Frontal cortex (tissue), 4 donors: ENCODE measurements around the gene PRAMEF11. TPM values are rescaled to one million over a fixed set of nuclear protein-coding genes. Genes with fewer than 3 reads are reported as not detected.
"Not testable (repeated sequence)": the region's sequence is repeated elsewhere in the genome, so short reads cannot be mapped to it uniquely, and the experiment has no call there.

Experiments
- DNase-seq, 2 donors: peaks; one replicate each; pipeline ENCODE4 v3.0.0; 2012; ENCODE audit warnings: low spot score in 2 of 2
- FAIRE-seq: peaks from 2 replicates; lab custom pipeline; 2012; peaks lifted over from hg19 to GRCh38; lab: Jason Lieb, UNC
- total RNA-seq: library from RNA; depleted of rRNA; stranded (reverse); fragments of >200 nt; gene quantifications from one replicate; pipeline ENCODE4 v1.2.3, GENCODE V29; 2014
- donor health status: control.
- donor health status: control.
- donor health status: control.

Gene PRAMEF11
- not detected for total RNA-seq

DNA sequence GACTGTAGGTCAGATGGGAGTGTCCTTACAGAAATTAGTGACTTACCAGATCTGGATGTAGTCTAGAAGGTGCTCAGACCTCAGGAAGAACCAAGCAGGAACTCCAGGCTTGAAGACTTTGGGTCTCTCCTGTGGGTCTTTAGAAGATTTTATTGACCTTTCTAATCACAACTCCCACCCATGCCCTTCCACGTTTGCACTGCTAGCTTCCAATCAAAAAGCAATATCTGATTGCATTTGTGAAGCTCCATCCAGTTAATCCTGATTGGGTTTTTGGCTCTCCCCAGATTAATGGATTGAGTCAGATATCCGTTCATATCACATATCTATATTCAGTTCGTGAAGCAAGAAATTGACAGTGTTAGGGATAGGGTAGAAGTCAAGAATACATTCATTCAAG lies at the start of gene PRAMEF11:
Gene PRAMEF11 (minus strand): TSS at position 101 of the 400 bp plus-strand sequence. CDS start 2,621 bp downstream, outside the sequence.
- not testable (repeated sequence) for FAIRE-seq, DNase-seq

- FAIRE-seq, DNase-seq: not testable (repeated sequence)
Measured at GRCh38 chr1:12878453-12878852, 47.2 kb upstream of the PRAMEF11 start.

GRCh38 chr1:12863131-12863880 lies 32.1 kb upstream of the PRAMEF11 start:
- FAIRE-seq, DNase-seq: not testable (repeated sequence)

GRCh38 chr1:12856786-12857185 lies 25.6 kb upstream of the PRAMEF11 start, which contains the start of gene PRAMEF2:
Gene PRAMEF2, plus strand, starts transcription at chr1:12857086. Its CDS starts 1,924 bp downstream, at chr1:12859010.
- FAIRE-seq, DNase-seq: not testable (repeated sequence)

GRCh38 chr1:12851779-12852178 lies 20.6 kb upstream of the PRAMEF11 start:
- no peak for DNase-seq
- FAIRE-seq = no peak

- DNase-seq, FAIRE-seq: not testable (repeated sequence)
Measured at GRCh38 chr1:12848620-12849019, 17.4 kb upstream of the PRAMEF11 start, which contains the start of gene HNRNPCL1. Gene HNRNPCL1, minus strand, starts transcription at chr1:12848720. Its CDS starts 431 bp downstream, at chr1:12848289.

DNA sequence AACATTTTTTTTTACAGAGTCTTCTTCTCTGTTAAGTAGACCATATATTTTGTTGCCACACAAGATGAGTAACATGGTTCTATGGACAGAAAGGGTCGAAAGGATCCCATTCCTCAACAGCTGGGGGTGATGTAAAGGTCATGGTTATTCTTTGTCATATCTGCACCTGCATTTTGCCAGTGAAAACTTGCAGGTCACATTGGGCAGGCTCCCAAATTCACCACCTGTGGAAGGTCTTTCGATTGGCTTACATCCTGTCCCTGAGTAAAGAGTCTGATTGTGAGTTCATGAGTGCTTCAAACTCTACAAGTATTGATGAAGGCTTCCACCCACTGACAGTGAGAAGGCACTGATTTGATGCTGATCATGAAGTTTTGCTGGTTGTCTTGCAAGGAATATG lies 2.0 kb upstream of the PRAMEF11 start:
- not testable (repeated sequence) for DNase-seq, FAIRE-seq

DNA sequence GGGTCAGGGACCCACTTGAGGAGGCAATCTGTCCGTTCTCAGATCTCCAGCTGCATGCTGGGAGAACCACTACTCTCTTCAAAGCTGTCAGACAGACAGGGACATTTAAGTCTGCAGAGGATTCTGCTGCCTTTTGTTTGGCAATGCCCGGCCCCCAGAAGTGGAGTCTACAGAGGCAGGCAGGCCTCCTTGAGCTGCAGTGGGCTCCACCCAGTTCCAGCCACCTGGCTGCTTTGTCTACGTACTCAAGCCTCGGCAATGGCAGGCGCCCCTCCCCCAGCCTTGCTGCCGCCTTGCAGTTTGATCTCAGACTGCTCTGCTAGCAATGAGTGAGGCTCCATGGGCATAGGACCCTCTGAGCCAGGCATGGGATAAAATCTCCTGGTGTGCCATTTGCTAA lies 12.1 kb downstream of the PRAMEF11 start:
- FAIRE-seq = not testable (repeated sequence)

GRCh38 chr1:12811409-12811784 lies 19.8 kb downstream of the PRAMEF11 start:
- no peak for FAIRE-seq

More for the DNA sequence above, 12.1 kb downstream of the PRAMEF11 start:
- not testable (repeated sequence) for DNase-seq

DNA sequence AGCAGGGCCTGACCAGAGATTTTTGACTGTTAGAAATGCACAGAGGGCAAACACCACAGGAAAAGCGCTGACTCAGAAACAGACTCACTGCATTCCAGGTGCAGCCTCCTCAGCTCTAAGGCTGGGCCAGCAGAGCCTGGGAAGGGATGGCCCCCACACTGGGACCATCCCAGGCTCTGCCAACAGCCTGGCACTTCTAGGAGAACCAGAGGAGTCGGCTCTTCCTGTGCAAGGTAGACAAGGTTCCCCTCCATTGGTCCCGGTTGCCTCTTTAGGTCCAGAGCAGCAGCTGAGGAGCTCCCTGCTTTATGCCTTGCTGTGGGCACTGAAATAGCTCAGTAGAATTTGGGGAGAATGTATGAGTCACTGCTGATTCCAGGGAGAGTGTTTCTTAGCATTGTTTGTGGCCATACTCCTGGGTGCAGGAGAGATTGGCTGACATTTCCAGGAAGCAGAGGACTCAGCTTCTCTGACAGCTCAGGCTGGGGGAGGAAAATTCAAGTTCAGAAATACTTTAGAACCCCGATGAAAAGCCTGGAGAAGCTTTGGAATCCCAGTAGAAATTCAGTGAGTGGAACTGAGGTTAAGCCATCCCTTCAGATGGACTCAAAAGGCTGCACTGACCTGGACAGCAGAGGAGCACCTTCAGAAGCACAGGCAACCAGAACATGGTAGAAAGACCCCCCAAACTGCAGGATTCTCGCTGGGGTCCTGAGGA lies 20.4 kb downstream of the PRAMEF11 start:
- FAIRE-seq = no peak
- no peak for DNase-seq

More at GRCh38 chr1:12811409-12811784, 19.8 kb downstream of the PRAMEF11 start:
- DNase-seq = no peak

- no peak for DNase-seq
- no peak for FAIRE-seq
Measured at GRCh38 chr1:12809933-12810332, 21.3 kb downstream of the PRAMEF11 start.

GRCh38 chr1:12799730-12800129 lies 31.5 kb downstream of the PRAMEF11 start:
- FAIRE-seq (no peak), DNase-seq (no peak)

GRCh38 chr1:12798911-12799310 lies 32.3 kb downstream of the PRAMEF11 start:
- no peak for DNase-seq
- no peak for FAIRE-seq

DNA sequence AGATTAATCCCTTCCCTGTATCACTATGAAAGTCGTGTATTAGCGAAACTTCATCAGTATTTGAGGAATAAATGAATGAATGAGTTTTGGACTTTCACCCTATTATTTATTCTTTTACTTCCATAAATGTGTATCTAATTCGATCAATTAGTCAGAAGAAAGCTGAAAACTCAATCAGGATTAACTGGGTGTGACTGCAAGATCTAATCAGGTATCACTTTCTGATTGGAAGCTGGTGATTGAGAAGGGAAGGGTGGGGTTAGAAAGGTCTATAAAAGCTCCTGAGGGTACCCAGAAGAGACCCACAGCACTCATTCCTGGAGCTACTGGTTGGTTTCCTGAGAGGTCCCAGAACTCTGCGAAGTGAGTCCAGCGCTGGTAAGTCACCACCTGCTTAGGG lies 40.1 kb downstream of the PRAMEF11 start, which contains the start of gene PRAMEF1:
Gene PRAMEF1 (plus strand): TSS at position 301 of the 400 bp plus-strand sequence. CDS start 1,831 bp downstream, outside the sequence.
- not testable (repeated sequence) for FAIRE-seq, DNase-seq

- DNase-seq, FAIRE-seq: not testable (repeated sequence)
Measured at GRCh38 chr1:12784729-12785128, 46.5 kb downstream of the PRAMEF11 start.

- DNase-seq, FAIRE-seq: not testable (repeated sequence)
Measured at GRCh38 chr1:12783783-12784182, 47.4 kb downstream of the PRAMEF11 start.

- not testable (repeated sequence) for FAIRE-seq, DNase-seq
Measured at GRCh38 chr1:12781488-12781887, 49.7 kb downstream of the PRAMEF11 start.

GRCh38 chr1:12778907-12779306 lies 52.3 kb downstream of the PRAMEF11 start:
- no peak for FAIRE-seq
- no peak for DNase-seq

- FAIRE-seq = no peak
Measured at GRCh38 chr1:12778061-12778460, 53.1 kb downstream of the PRAMEF11 start.

DNA sequence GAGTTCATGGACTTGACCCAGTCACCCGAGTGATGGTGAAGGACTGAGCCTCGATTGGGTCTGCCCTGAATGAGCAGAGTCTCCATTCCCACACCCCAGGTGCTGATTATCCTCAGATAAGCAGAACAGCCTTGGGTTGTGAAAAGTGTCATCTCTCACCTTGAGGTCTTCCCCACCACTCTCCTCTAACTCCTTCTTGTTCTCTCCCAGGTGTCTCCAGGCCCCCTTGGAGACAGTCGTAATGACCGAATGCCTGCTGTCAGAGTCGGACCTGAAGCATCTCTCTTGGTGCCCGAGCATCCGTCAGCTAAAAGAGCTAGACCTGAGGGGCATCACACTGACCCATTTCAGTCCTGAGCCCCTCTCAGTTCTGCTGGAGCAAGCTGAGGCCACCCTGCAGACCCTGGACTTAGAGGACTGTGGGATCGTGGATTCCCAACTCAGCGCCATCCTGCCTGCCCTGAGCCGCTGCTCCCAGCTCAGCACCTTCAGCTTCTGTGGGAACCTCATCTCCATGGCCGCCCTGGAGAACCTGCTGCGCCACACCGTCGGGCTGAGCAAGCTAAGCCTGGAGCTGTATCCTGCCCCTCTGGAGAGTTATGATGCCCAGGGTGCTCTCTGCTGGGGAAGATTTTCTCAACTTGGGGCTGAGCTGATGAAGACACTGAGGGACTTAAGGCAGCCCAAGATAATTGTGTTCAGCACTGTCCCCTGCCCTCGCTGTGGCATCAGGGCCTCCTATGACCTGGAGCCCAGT lies 54.2 kb downstream of the PRAMEF11 start:
- DNase-seq (no peak), FAIRE-seq (no peak)

More at GRCh38 chr1:12778061-12778460, 53.1 kb downstream of the PRAMEF11 start:
- DNase-seq = no peak
